GM19239 (cell line): ENCODE results near the gene ERGIC1.

Experiments
- DNase-seq: peaks from one replicate; pipeline ENCODE4 v3.0.0; 2011; ENCODE audit warnings: low spot score; ENCODE audit not compliant: insufficient read length
- FAIRE-seq: peaks from 2 replicates; lab custom pipeline; 2011; peaks lifted over from hg19 to GRCh38; lab: Jason Lieb, UNC

ERGIC1 gene

GRCh38 chr5:172999974-173000373 lies 165.9 kb downstream of the ERGIC1 start:
- FAIRE-seq (no peak), DNase-seq (no peak)

- FAIRE-seq (peak; percentile 79), DNase-seq (peak; percentile 16)
These were observed 167.3 kb downstream of the ERGIC1 start for GRCh38 chr5:173001229-173001841.
